GM23248 (cell line): Measurements from ENCODE around the gene RBM43. TPM values are rescaled to one million over a fixed set of nuclear protein-coding genes. Genes with fewer than 3 reads are reported as not detected.

ENCODE experiments used
- DNase-seq: peaks from one replicate; pipeline ENCODE4 v3.0.0-alpha.2; 2015
- H2AFZ ChIP-seq: fragments of 200-600 bp; sonication (generic); 2 replicates; pipeline ENCODE4 v1.6.1; 2016; ENCODE audit warnings: antibody characterized with exemption
- H3F3A ChIP-seq: fragments of 200-600 bp; sonication (generic); 2 replicates; pipeline ENCODE4 v1.6.1; 2016; ENCODE audit warnings: mild to moderate bottlenecking, antibody characterized with exemption, mixed run types; ENCODE audit not compliant: insufficient read depth
- H3K27ac ChIP-seq: fragments of 200-600 bp; sonication (generic); 2 replicates; pipeline ENCODE4 v1.5.1; 2016; ENCODE audit warnings: mild to moderate bottlenecking
- H3K27me3 ChIP-seq: fragments of 200-600 bp; sonication (generic); replicated peaks from 2 replicates; pipeline ENCODE4 v1.6.1; 2016; ENCODE audit warnings: mild to moderate bottlenecking; ENCODE audit not compliant: insufficient read depth
- H3K36me3 ChIP-seq: fragments of 200-600 bp; sonication (generic); 2 replicates; pipeline ENCODE4 v1.6.1; 2016; ENCODE audit warnings: low read depth, mild to moderate bottlenecking
- H3K4me1 ChIP-seq: fragments of 200-600 bp; sonication (generic); 2 replicates; pipeline ENCODE4 v1.6.1; 2016; ENCODE audit warnings: mild to moderate bottlenecking; ENCODE audit not compliant: insufficient read depth
- H3K4me2 ChIP-seq: fragments of 200-600 bp; sonication (generic); one replicate; pipeline ENCODE4 v1.6.1; 2016; ENCODE audit warnings: mild to moderate bottlenecking; ENCODE audit not compliant: unreplicated experiment
- H3K4me3 ChIP-seq: fragments of 200-600 bp; sonication (generic); 2 replicates; pipeline ENCODE4 v1.5.1; 2016; ENCODE audit warnings: mild to moderate bottlenecking
- H3K79me2 ChIP-seq: fragments of 200-600 bp; sonication (generic); 2 replicates; pipeline ENCODE4 v1.6.1; 2016; ENCODE audit warnings: mild to moderate bottlenecking; ENCODE audit not compliant: insufficient read depth
- H3K9ac ChIP-seq: fragments of 200-600 bp; sonication (generic); 2 replicates; pipeline ENCODE4 v1.6.1; 2016; ENCODE audit warnings: mild to moderate bottlenecking
- H3K9me2 ChIP-seq: fragments of 200-600 bp; sonication (generic); 2 replicates; pipeline ENCODE4 v1.6.1; 2016; ENCODE audit warnings: mixed run types, mild to moderate bottlenecking, moderate library complexity; ENCODE audit not compliant: insufficient read depth
- H3K9me3 ChIP-seq: fragments of 200-600 bp; sonication (generic); one replicate; pipeline ENCODE4 v1.6.1; 2017; ENCODE audit warnings: low read depth
- H4K20me1 ChIP-seq: fragments of 200-600 bp; sonication (generic); 2 replicates; pipeline ENCODE4 v1.6.0; 2016; ENCODE audit not compliant: insufficient read depth
- EZH2 ChIP-seq: fragments of 200-600 bp; sonication (generic); IDR thresholded peaks from 2 replicates; pipeline ENCODE4 v1.6.1; 2018; ENCODE audit warnings: antibody characterized with exemption, mild to moderate bottlenecking; ENCODE audit not compliant: insufficient read depth, poor library complexity, severe bottlenecking
- EZH2phosphoT487 ChIP-seq: fragments of 200-600 bp; sonication (generic); IDR thresholded peaks from 2 replicates; pipeline ENCODE4 v1.6.1; 2018; ENCODE audit warnings: antibody characterized with exemption, moderate library complexity, mild to moderate bottlenecking, low read depth; ENCODE audit not compliant: insufficient read depth
- WGBS, 2 experiments: methylation state at CpG; one replicate each; pipeline ENCODE4 v1.1.6; 2015 to 2017; ENCODE audit warnings: low lambda C conversion rate in 2 of 2, low coverage in 1 of 2; ENCODE audit errors: missing lambda C conversion rate in 2 of 2; 5-methylcytosine and 5-hydroxymethylcytosine counted together
- in situ Hi-C: fragments of 300-500 bp; cut with MboI; formaldehyde crosslinking; loops from 2 replicates; pipeline ENCODE4 v1.15.0; 2020
- polyA plus RNA-seq: library from polyadenylated mRNA; unstranded; fragments of >200 nt; fragmentation: Nextera tagmentation; extraction: Ambion mirVana; gene quantifications from 2 replicates; pipeline ENCODE4 v1.2.1, GENCODE V29; 2016
- total RNA-seq: library from RNA; depleted of rRNA; stranded (reverse); fragments of >200 nt; shearing (Covaris generic); gene quantifications from 2 replicates; pipeline ENCODE4 v1.2.3, GENCODE V29; 2014

The RBM43 gene
- total and polyA plus RNA-seq, 2 experiments from 2014 or later: 3.1 to 6.8 TPM

GRCh38 chr2:151277067-151277466, 15.4 kb upstream of the RBM43 start:
- 26 to 42% methylated on average over 1 of the region's 1 CpG for WGBS, 2 experiments
- H3K9me2 ChIP-seq: no peaks in the 10 kb centered on the region
- no peaks in the 10 kb centered on the region; the same call in 1 of the 2 replicates for H3K36me3 ChIP-seq
- no peak overlapping the region for H3K9ac ChIP-seq
- no peak overlapping the region for H3K4me3 ChIP-seq
- no peaks in the 10 kb centered on the region for H4K20me1 ChIP-seq
- no peak for TF ChIP-seq EZH2
- TF ChIP-seq EZH2phosphoT487: no peak
- in situ Hi-C loops: no loop called here
- no peaks in the 10 kb centered on the region for H3F3A ChIP-seq
- no peaks in the 10 kb centered on the region for H3K27me3 ChIP-seq
- DNase-seq: peak; percentile 20
- H2AFZ ChIP-seq: no peak overlapping the region
- no peaks in the 10 kb centered on the region for H3K4me1 ChIP-seq
- no peak overlapping the region for H3K4me2 ChIP-seq
- H3K27ac ChIP-seq: no peak overlapping the region
- no peaks in the 10 kb centered on the region for H3K9me3 ChIP-seq
- no peaks in the 10 kb centered on the region for H3K79me2 ChIP-seq

DNA sequence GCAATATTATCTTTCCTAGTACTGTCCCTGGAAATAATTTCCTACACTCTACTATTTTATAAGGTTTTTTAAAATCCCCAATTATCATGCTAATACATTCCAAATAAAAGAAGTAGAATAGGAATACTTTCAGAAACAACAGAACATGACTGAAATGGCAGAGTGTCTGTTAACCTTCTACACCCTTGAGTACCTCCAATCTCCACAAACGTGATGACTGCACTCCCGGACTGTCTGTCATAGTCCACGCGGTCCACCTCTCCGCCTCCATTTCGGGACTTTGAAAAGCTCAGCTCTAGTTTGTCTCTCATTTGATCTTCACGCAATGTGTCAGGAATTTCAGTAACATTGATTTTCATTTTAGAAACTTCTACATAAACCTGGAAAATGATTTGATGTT, 13.6 kb upstream of the RBM43 start:
- in situ Hi-C loops: no loop called here
- DNase-seq: no peak
- no peak overlapping the region for H2AFZ ChIP-seq
- TF ChIP-seq EZH2phosphoT487: no peak
- no peak for TF ChIP-seq EZH2
- H4K20me1 ChIP-seq: no peaks in the 10 kb centered on the region
- H3K9ac ChIP-seq: no peak overlapping the region
- no peaks in the 10 kb centered on the region for H3K79me2 ChIP-seq
- H3K27ac ChIP-seq: no peak overlapping the region
- WGBS, 2 experiments: 94 to 96% methylated on average over 7 of the region's 7 CpGs
- H3K9me3 ChIP-seq: no peaks in the 10 kb centered on the region
- no peaks in the 10 kb centered on the region for H3K27me3 ChIP-seq
- H3K4me2 ChIP-seq: no peak overlapping the region
- no peaks in the 10 kb centered on the region for H3K36me3 ChIP-seq
- H3K4me1 ChIP-seq: no peaks in the 10 kb centered on the region
- no peaks in the 10 kb centered on the region for H3F3A ChIP-seq
- no peak overlapping the region for H3K4me3 ChIP-seq
- no peaks in the 10 kb centered on the region for H3K9me2 ChIP-seq

GRCh38 chr2:151271824-151272223, 10.2 kb upstream of the RBM43 start:
- in situ Hi-C loops: no loop called here

GRCh38 chr2:151269798-151270568, 8.3 kb upstream of the RBM43 start:
- H4K20me1 ChIP-seq: no peaks in the 10 kb centered on the region
- no peak overlapping the region for H3K9ac ChIP-seq
- H3K4me3 ChIP-seq: no peak overlapping the region
- H3K9me2 ChIP-seq: no peaks in the 10 kb centered on the region
- WGBS, 2 experiments: 28 to 37% methylated on average over 3 of the region's 3 CpGs
- H3K9me3 ChIP-seq: no peaks in the 10 kb centered on the region
- peak; percentile 15 for DNase-seq
- H2AFZ ChIP-seq: no peak overlapping the region
- H3K36me3 ChIP-seq: no peaks in the 10 kb centered on the region
- H3K4me1 ChIP-seq: no peaks in the 10 kb centered on the region
- in situ Hi-C loops: loop anchor here (10.0 kb wide), 1 partner anchor 145 kb away; no protein-coding TSS in a partner anchor
- no peaks in the 10 kb centered on the region for H3F3A ChIP-seq
- H3K27ac ChIP-seq: no peak overlapping the region
- H3K79me2 ChIP-seq: no peaks in the 10 kb centered on the region
- no peaks in the 10 kb centered on the region for H3K27me3 ChIP-seq
- H3K4me2 ChIP-seq: no peak overlapping the region
- TF ChIP-seq EZH2 (no peak), EZH2phosphoT487 (no peak)

More at GRCh38 chr2:151271824-151272223, 10.2 kb upstream of the RBM43 start:
- Histone ChIP-seq H3K79me2 (no peaks in the 10 kb centered on the region), H3K9ac (no peak overlapping the region), H3F3A (no peaks in the 10 kb centered on the region), H2AFZ (no peak overlapping the region), H3K9me2 (no peaks in the 10 kb centered on the region), H3K4me1 (no peaks in the 10 kb centered on the region), H3K36me3 (no peaks in the 10 kb centered on the region), H3K4me2 (no peak overlapping the region), H3K4me3 (no peak overlapping the region), H3K27me3 (no peaks in the 10 kb centered on the region), H4K20me1 (no peaks in the 10 kb centered on the region), H3K27ac (no peak overlapping the region), H3K9me3 (no peaks in the 10 kb centered on the region)
- no peak for DNase-seq
- no peak for TF ChIP-seq EZH2phosphoT487
- no peak for TF ChIP-seq EZH2
